Measurements from ENCODE around the gene KPNA4. TPM values are rescaled to one million over a fixed set of nuclear protein-coding genes. Genes with fewer than 3 reads are reported as not detected.
"Not testable (repeated sequence)": the region's sequence is repeated elsewhere in the genome, so short reads cannot be mapped to it uniquely, and the experiment has no call there.

KPNA4 gene
- total RNA-seq, 4 donors from 2014 or later, result 24.7 to 31.2 (median 30.4) TPM

DNA sequence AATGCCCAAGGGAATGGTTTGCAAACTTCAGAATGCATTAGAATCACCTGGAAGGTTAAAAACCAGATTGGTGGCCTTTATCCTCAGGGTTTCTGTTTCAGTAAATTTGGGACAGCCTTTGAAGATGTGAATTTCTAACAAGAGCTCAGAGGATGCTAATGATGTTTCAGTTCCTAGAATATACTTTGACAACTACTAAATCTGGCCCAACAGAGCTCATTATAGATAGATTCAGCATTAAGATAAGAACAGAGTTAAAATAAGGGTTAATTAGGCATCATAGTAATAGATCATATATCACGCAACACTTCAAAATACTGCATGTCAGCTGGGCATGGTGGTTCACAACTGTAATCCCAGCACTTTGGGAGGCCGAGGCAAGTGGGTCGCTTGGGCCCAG, 9.3 kb upstream of the KPNA4 start:
- Histone ChIP-seq H3K4me3 (replicated peaks in 1 of 3) (no peak overlapping the region), H3K4me1 (no peaks in the 10 kb centered on the region), H3K9me3 (no peaks in the 10 kb centered on the region), H3K36me3 (no peaks in the 10 kb centered on the region), H3K27me3 (no peaks in the 10 kb centered on the region), H3K27ac (no peak overlapping the region)
- no peak for DNase-seq
- no peak for TF ChIP-seq POLR2A (IDR thresholded peaks at IDR 0.05)
- TF ChIP-seq, protein P1, sequence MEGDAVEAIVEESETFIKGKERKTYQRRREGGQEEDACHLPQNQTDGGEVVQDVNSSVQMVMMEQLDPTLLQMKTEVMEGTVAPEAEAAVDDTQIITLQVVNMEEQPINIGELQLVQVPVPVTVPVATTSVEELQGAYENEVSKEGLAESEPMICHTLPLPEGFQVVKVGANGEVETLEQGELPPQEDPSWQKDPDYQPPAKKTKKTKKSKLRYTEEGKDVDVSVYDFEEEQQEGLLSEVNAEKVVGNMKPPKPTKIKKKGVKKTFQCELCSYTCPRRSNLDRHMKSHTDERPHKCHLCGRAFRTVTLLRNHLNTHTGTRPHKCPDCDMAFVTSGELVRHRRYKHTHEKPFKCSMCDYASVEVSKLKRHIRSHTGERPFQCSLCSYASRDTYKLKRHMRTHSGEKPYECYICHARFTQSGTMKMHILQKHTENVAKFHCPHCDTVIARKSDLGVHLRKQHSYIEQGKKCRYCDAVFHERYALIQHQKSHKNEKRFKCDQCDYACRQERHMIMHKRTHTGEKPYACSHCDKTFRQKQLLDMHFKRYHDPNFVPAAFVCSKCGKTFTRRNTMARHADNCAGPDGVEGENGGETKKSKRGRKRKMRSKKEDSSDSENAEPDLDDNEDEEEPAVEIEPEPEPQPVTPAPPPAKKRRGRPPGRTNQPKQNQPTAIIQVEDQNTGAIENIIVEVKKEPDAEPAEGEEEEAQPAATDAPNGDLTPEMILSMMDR (IDR thresholded peaks at IDR 0.05), result no peak
- 97 to 98% methylated on average over 3 of the region's 3 CpGs for WGBS, 2 donors
- intact Hi-C loops (cut with DNase I), result no loop called here

DNA sequence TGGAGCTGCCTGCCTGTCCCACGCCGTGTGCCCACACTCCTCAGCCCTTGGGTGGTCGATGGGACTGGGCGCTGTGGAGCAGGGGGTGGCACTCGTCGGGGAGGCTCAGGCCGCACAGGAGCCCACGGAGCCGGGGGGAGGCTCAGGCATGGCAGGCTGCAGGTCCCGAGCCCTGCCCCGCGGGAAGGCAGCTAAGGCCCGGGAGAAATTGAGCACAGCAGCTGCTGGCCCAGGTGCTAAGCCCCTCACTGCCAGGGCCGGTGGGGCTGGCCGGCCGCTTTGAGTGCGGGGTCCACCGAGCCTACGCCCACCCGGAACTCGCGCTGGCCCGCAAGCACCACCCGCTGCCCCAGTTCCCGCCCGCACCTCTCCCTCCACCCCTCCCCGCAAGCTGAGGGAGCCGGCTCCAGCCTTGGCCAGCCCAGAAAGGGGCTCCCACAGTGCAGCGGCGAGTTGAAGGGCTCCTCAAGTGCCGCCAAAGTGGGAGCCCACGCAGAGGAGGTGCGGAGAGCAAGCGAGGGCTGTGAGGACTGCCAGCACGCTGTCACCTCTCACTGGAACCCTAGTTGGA, 8.7 kb upstream of the KPNA4 start:
- H3K36me3 ChIP-seq; H3K4me1 ChIP-seq; intact Hi-C loops (cut with DNase I); H3K9me3 ChIP-seq; H3K27me3 ChIP-seq; H3K27ac ChIP-seq; DNase-seq; H3K4me3 ChIP-seq (replicated peaks in 1 of 3): not testable (repeated sequence)
- 96% methylated on average over 16 to 19 of the region's 35 CpGs for WGBS, 2 donors

DNA sequence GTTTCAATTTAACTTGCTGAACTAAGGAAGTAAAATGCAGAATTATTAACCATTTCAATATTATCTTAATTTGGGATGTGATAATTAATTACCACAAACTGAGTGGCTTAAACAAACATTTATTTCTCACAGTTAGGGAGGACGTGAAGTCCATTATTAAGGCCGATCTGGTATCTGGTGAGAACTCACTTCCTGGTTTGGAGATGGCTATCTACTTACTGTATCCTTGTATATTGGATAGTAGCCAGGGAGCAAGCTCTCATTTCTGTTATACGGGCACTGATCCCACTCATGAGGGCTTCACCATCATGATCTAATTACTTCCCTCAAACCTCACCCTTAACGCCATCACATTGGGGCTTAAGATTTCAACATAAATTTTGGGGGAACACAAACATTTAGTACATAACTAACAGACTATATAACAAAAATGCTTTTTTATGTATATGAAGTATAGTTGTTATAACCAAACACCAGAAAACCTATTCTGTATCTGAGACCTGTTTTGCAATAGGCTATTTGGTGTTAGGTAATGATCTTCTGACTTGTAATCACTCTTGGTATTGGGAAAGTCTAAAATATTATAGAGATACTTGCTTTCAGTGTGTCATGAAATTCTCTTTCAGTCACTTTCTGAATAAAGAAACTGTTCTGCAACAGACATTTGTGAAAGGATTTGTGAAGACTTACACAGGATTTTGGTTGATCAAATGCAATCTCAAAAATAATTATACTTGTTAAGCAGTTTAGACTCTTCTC, 4.7 kb upstream of the KPNA4 start:
- no peak overlapping the region for H3K27ac ChIP-seq
- WGBS, 2 donors, result 75 to 80% methylated on average over 4 of the region's 4 CpGs
- peaks cover 8 to 9% of the 10 kb centered on the region in 2 donors for H3K4me1 ChIP-seq
- no peaks in the 10 kb centered on the region for H3K27me3 ChIP-seq
- DNase-seq, result no peak
- TF ChIP-seq, protein P1 (IDR thresholded peaks at IDR 0.05), result no peak
- TF ChIP-seq POLR2A (IDR thresholded peaks at IDR 0.05), result no peak
- H3K36me3 ChIP-seq, result no peaks in the 10 kb centered on the region
- H3K9me3 ChIP-seq, result no peaks in the 10 kb centered on the region
- intact Hi-C loops (cut with DNase I), result no loop called here
- no peak overlapping the region for H3K4me3 ChIP-seq (replicated peaks in 1 of 3)

DNA sequence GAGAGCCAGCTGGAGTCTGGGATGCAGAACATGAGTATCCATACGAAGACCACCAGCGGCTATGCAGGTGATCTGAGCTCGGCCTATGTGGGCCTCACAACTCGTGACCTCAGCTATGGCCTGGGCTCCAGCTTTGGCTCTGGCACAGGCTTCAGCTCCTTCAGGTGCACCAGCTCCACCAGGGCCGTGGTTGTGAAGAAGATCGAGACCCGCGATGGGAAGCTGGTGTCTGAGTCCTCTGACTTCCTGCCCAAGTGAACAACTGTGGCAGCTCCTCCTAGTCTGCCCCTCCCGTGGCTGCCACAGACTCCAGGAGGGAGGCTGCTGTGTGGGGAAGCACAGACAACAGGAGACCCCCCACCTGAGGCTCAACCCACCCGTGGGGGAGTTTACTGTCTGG, 3.6 kb upstream of the KPNA4 start:
- Histone ChIP-seq H3K36me3 (no peaks in the 10 kb centered on the region), H3K27me3 (no peaks in the 10 kb centered on the region), H3K4me3 (replicated peaks in 1 of 3) (no peak overlapping the region), H3K9me3 (no peaks in the 10 kb centered on the region), H3K27ac (no peak overlapping the region), H3K4me1 (peaks cover 8 to 11% of the 10 kb centered on the region in 2 donors)
- no peak for TF ChIP-seq POLR2A (IDR thresholded peaks at IDR 0.05)
- TF ChIP-seq, protein P1 (IDR thresholded peaks at IDR 0.05), result no peak
- no peak for DNase-seq
- intact Hi-C loops (cut with DNase I), result no loop called here
- WGBS, 2 donors, result 95 to 96% methylated on average over 10 of the region's 10 CpGs

DNA sequence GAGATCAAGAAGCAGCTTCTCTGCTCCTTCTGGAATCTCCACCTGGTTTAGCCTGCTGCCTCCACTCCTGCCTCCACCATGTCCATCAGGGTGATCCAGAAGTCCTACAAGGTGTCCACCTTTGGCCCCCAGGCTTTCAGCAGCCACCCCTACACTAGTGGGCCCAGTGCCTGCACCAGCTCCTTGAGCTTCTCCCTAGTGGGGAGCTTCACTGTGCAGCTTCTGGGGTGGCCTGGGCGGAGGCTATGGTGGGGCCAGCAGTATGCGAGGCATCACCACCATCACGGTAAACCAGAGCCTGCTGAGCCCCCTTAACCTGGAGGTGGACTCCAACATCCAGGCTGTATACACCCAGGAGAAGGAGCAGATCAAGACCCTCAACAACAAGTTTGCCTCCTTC, 2.4 kb upstream of the KPNA4 start:
- peaks cover 14 to 16% of the 10 kb centered on the region in 2 donors for H3K4me1 ChIP-seq
- 95 to 96% methylated on average over 3 of the region's 3 CpGs for WGBS, 2 donors
- no peaks in the 10 kb centered on the region for H3K36me3 ChIP-seq
- H3K4me3 ChIP-seq (replicated peaks in 1 of 3), result no peak overlapping the region
- no peaks in the 10 kb centered on the region for H3K27me3 ChIP-seq
- intact Hi-C loops (cut with DNase I), result no loop called here
- no peak for DNase-seq
- H3K27ac ChIP-seq, result no peak overlapping the region
- TF ChIP-seq POLR2A (IDR thresholded peaks at IDR 0.05), result no peak
- TF ChIP-seq, protein P1 (IDR thresholded peaks at IDR 0.05), result no peak
- no peaks in the 10 kb centered on the region for H3K9me3 ChIP-seq
